ENCODE results near the gene TM9SF2.

TM9SF2 gene

DNA sequence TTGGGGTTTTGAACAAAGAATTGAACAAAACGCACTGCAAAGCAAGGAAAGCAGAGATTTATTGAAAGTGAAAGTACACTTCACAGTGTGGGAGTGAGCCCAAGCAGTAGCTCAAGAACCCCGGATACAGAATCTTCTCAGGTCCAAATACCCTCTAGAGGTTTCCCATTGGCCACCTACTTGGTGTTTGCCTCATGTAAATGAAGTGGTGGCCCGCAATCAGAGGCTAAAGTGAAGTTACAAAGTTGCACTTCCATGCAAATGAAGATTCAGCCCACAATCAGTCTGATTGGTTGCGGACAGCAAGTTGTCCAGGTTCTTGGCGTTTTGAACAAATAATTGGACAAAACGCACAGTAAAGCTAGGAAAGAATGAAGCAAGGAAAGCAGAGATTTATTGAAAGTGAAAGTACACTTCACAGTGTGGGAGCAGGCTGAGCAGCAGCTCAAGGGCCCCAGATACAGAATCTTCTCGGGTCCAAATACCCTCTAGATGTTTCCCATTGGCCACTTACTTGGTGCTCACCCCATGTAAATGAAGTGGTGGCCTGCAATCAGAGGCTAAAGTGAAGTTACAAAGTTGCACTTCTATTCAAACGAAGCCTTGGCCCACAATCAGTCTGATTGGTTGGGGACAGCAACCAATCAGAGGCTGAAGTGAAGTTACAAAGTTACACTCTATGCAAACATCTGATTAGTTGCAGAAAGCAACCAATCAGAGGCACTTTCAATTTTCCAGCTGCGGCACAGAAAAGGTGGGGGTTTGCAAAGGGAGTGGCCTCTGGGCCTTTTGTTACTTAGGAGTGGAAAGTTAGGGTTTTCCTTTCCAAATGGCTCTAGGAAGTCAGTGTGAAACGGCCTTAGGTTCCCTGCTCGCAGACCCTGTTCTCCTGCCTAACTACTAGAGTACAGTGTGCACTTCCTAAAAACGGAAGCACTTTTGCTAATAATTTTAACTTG lies 4.8 kb upstream of the TM9SF2 start:
- DNase-seq (ENCODE audit: low spot score), result no peak

DNA sequence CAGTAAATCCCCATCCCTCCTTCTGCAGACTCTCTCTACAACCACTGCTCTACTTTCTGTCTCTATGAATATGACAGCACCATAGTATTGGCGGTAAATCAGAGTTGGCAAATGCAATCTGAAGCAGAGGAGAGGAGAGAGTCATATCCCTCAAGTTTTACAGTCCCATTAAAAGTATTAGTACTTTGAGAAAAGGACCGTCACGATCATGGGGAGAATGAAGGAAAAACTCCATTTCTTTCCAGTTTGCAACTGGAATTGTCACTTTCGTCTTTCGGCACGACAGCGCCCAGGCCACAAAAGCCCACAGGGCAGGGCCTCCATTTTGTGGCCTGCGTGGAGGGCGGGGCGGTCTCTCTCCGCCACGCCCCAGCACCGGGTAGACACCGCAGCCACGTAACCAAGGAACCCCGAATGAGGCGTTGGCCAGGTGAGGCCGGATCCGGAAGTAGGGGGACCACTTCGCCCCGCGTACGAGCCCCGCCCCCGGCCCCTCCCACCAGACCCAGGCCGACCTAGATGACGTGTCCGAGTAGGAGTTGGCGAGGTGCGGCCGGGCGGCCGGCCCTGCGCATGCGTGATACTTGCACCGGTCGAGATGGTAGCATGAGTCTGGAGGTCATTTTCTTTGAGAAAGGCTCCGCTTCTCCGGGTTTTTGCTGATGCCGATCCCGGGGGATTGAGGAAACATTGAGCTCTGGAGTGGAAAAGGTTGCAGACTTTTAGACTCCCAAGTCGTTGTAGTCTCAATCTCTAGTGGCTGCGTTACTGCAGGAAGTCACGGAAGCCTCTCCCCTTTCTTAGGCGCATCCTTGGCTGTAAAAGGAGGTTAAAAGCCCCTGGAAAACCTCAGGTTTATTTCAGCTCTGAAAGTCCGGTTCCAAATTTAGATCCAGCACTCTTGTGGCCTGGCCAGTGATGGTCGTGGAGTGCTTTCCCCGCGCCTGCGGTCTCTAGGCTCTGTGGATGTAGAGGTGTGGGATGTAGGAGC lies 2.8 kb upstream of the TM9SF2 start:
- peak; percentile 98 for DNase-seq (ENCODE audit: low spot score)

DNA sequence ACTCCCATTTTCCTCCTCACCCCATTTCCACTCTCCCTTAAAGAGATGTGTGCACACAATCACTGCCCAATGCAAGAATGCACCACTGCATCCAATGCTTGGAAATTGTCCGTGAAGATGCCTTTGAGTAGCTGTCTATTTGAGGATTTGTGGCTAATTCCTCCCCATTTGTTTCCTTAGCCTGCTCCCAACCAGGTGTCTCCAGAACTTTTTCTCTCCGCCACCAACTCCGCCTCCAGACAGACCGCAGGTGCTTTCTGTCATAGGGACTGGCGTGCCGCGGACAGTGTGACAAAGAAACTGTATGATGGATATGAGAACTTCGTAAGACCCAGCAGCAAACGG lies 461 bp upstream of the TM9SF2 start:
- DNase-seq (ENCODE audit: low spot score), result no peak

DNA sequence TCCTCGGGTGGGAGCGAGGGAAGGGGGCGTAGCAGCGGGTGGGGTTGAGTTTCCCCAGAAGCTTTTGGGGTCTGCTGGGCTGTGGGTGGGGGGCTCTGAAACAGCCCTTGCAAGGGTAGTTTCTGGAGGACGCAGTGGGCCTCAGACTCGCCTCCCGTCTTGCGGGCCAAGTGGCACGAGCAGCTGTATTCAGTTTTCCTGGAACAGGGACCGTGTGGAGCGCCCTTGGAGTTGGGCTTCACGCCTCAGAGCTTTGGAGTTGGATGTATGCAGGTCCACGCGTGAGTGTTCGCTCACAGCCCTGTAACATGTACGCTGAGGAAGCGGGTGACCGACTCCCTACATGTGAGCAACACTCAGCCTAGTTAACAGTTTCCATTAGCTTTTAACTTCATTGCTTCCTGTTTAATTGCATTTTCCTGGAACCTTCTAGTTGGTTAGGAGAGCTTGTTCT lies 603 bp downstream of the TM9SF2 start:
- DNase-seq (ENCODE audit: low spot score), result peak; percentile 32

- DNase-seq (ENCODE audit: low spot score), result no peak
These were observed 4.6 kb downstream of the TM9SF2 start for GRCh38 chr13:99505814-99506269.

DNA sequence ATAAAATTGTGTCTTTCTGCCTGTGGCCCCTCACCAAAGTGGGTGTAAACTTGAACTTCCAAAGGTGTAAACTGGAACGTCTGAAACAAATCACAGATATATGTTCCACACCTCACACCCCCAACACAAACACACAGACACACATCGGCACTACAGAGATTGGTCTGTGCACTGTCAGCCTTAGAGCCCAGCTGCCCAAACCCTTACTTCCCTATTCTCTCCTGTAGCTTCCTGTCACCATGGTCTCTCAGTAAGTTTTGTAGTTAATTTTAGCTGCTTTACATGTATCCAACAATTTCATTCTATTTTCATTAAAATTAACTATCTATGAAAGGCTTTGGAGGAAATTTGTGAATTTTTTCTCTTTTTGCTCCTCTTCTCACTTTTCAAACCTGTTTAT lies 5.4 kb downstream of the TM9SF2 start:
- no peak for DNase-seq (ENCODE audit: low spot score)

DNA sequence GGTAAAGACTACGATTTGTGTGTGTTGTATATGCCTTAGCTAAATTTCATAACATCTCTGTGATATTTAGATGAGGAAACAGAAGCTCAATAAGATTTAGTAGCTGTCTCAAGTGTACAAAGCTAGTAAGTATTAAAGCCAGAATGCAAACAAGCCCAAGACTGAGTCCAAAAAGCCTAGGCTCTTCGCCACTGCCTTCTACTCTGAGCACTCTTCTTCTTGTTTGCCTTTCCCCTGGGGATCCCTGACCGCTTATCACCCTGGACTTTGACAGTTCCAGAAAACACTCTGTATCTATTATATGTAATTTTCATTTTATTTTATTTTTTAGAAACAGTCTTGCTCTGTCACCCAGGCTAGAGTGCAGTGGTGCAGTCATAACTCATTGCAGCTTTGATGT lies 5.8 kb downstream of the TM9SF2 start:
- no peak for DNase-seq (ENCODE audit: low spot score)

GRCh38 chr13:99507551-99507950 lies 6.3 kb downstream of the TM9SF2 start:
- no peak for DNase-seq (ENCODE audit: low spot score)

GRCh38 chr13:99507986-99508385 lies 6.7 kb downstream of the TM9SF2 start:
- DNase-seq (ENCODE audit: low spot score), result no peak

DNA sequence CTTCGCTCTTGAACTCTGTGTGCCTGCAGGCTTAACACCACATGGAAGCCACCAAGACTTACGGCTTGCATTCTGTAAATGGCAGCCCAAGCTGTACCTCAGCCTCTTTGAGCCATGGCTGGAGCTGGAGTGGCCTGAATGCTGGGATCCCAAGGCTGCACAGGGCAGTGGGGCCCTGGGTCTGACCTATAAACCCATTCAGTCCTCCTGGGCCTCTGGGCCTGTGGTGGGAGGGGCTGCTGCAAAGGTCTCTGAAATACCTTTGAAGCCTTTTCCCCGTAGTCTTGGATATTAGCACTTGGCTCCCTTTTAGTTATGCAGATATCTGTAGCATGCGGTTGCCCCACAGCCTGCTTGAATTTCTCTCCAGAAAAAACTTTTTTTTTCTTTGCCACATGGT lies 8.2 kb downstream of the TM9SF2 start:
- no peak for DNase-seq (ENCODE audit: low spot score)

DNA sequence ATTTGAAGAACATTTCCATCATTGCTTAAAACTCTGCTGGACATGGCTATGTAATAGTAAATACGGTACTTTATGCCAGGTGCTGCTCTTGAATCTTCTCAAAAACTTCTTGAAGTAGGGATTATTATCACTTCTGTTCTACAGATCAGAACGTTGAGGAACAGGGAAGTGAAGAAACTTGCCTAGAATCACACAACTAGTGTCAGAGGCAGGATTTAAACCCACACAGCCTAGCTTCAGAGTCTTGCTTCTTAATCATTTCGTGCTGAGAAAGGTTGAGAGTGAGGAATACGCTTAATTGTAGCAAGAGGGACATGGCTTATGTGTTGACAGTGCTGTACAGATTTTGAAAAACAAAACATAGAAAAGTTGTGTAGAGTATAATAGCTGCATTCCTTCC lies 13.5 kb downstream of the TM9SF2 start:
- no peak for DNase-seq (ENCODE audit: low spot score)

DNA sequence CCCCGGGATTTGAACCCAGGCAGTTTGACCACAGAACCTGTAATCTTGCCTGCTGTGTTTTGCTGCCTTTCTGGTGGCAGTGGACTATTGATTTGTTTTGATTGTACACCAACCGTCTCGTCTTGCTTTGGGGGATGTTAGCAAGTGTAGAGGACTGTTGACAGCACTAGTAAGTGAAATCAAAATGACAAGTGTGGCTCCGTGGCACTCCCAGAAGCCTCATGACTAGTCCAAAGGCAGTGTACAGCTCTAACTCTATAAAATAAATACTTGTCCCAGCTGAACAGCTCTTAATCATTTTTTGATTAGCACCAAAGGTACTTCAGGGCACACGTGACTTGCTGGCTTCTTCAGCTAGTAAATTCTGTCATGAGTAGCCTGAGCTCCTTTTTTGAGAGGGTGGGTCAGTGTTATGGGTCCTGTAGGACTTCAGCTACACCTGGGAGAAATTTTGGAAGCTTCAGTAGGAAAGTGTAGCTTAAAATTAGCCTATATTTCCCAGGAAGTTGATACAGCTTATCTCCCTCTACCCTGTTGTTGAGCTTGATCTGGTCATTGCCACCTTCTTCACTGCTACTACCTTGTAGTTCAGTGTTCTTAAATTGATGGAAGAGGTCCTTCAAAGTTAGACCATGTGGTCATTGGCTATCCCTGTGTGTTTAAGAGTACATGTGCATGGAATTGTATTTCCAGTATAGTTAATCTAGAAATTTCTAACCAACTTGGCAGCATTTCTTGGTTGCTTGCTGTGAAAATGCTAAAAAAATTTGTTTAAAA lies 15.1 kb downstream of the TM9SF2 start:
- no peak for DNase-seq (ENCODE audit: low spot score)

DNA sequence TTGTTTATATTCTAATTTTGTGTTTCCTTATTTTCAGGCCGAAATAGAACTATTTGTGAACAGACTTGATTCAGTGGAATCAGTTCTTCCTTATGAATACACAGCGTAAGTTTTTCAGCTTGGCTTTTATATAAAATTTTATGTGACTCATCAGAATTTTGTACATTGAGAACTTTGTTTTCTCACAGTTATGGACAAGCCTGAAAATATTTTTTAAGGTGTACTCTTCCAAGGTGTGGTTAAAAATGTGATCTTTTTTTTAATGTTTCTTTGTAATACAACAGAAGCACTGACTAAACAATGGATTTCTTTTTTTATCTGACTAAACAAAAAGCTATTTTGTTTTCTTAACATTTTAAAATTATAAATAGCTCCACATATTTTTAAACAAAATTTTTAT lies 16.3 kb downstream of the TM9SF2 start:
- no peak for DNase-seq (ENCODE audit: low spot score)

DNA sequence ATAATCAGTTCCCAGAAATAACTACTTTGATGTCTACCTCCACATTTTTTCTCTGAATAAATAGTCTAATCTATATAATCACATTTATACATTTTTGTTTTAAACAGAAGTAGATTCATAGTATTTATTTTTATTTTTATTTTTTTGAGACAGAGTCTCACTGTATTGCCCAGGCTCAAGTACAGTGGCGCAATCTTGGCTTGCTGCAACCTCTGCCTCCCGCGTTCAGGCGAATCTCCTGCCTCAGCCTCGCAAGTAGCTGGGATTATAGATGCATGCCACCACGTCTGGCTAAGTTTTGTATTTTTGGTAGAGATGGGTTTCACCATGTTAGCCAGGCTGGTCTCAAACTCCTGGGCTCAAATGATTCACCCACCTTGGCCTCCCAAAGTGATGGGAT lies 16.7 kb downstream of the TM9SF2 start:
- no peak for DNase-seq (ENCODE audit: low spot score)

- DNase-seq (ENCODE audit: low spot score), result no peak
These were observed 21.0 kb downstream of the TM9SF2 start for GRCh38 chr13:99522298-99522697.

GRCh38 chr13:99523838-99524237 lies 22.6 kb downstream of the TM9SF2 start:
- DNase-seq (ENCODE audit: low spot score), result no peak

GRCh38 chr13:99525967-99526366 lies 24.7 kb downstream of the TM9SF2 start:
- no peak for DNase-seq (ENCODE audit: low spot score)

- no peak for DNase-seq (ENCODE audit: low spot score)
These were observed 25.3 kb downstream of the TM9SF2 start for GRCh38 chr13:99526549-99526948.

GRCh38 chr13:99527301-99527700 lies 26.0 kb downstream of the TM9SF2 start:
- no peak for DNase-seq (ENCODE audit: low spot score)

- peak; percentile 46 for DNase-seq (ENCODE audit: low spot score)
These were observed 27.3 kb downstream of the TM9SF2 start for GRCh38 chr13:99528547-99528946.

DNA sequence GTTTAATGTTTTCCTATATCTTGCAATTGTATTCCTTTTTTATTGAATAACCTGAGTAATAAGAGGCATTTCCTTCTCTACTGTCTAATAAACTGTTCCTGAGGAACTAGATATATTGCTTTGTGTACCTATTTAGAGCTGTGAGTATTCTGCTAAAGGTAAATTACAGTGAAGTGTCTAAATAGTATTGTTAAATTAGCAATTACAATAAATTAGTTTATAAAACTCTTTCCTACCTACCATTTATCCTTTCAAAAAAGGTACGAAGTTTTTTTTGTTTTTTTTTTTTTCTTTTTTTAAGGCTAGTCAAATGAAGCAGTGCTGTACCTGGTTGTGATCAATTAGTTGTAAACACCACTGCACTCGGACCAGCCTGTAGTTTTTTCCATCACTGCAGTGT lies 34.8 kb downstream of the TM9SF2 start:
- no peak for DNase-seq (ENCODE audit: low spot score)

DNA sequence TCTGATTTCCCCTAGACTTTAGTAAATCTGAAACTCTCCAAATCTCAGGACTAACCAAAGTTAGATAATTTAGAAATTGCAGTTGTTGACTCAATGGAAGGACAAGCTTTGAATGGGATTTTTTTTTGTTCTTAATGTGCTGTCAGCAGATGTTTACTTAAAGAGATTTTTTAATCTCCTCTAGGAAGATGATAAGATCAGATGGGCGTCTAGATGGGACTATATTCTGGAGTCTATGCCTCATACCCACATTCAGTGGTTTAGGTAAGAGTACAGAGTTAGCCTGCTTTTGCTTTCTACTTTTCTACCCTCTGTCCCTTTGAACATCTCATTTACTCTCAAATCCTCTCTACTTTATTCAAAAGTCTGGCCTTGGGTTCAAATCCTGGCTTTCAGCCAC lies 39.3 kb downstream of the TM9SF2 start:
- no peak for DNase-seq (ENCODE audit: low spot score)

Measured in D341Med (cell line).